ENCODE measurements around the gene AKR1C3. TPM values are rescaled to one million over a fixed set of nuclear protein-coding genes. Genes with fewer than 3 reads are reported as not detected.

The AKR1C3 gene
- total RNA-seq, 1 experiment from 2014 or later: 0.62 TPM

DNA sequence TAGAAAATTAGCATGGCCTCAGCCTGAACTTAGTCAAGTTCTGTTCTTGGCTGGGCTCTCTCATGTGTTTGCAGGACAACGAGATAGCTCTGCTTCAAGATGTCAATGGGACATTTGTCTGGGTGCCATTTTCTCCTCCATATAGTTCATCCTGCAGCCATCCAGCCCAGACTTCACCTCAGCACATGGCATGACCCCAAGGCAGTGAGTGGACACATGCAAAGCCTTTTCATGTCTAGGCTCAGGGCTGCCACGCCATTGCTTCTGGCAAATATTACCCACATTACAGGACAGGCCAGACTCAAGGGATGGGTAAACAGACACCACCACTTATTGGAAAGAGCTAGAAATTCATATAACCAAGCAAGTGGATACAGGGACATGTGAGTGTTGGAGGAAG lies 9.3 kb downstream of the AKR1C3 start:
- no peak overlapping the region for H3K27ac ChIP-seq (ENCODE audit: low read length)
- TF ChIP-seq REST (IDR thresholded peaks at IDR 0.05; ENCODE audit: insufficient read depth in 1 of 2, low read depth in 2 of 2, low read length in 1 of 2): no peak
- TF ChIP-seq SIN3A (IDR thresholded peaks at IDR 0.05; ENCODE audit: borderline replicate concordance, insufficient read depth, low read depth, low read length): no peak
- no peak for TF ChIP-seq TCF7L2 (IDR thresholded peaks at IDR 0.05; ENCODE audit: low read depth, low read length)
- TF ChIP-seq, protein P1, sequence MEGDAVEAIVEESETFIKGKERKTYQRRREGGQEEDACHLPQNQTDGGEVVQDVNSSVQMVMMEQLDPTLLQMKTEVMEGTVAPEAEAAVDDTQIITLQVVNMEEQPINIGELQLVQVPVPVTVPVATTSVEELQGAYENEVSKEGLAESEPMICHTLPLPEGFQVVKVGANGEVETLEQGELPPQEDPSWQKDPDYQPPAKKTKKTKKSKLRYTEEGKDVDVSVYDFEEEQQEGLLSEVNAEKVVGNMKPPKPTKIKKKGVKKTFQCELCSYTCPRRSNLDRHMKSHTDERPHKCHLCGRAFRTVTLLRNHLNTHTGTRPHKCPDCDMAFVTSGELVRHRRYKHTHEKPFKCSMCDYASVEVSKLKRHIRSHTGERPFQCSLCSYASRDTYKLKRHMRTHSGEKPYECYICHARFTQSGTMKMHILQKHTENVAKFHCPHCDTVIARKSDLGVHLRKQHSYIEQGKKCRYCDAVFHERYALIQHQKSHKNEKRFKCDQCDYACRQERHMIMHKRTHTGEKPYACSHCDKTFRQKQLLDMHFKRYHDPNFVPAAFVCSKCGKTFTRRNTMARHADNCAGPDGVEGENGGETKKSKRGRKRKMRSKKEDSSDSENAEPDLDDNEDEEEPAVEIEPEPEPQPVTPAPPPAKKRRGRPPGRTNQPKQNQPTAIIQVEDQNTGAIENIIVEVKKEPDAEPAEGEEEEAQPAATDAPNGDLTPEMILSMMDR (IDR thresholded peaks at IDR 0.05): no peak
- TF ChIP-seq POLR2AphosphoS5 (IDR thresholded peaks at IDR 0.05; ENCODE audit: low read depth, low read length): no peak
- intact Hi-C loops (cut with micrococcal nuclease; ENCODE audit: unreplicated experiment): no loop called here
- H3K9me3 ChIP-seq (ENCODE audit: control insufficient read depth, insufficient read depth, low read depth, low read length): no peaks in the 10 kb centered on the region
- no peaks in the 10 kb centered on the region for H3K27me3 ChIP-seq (ENCODE audit: control insufficient read depth, insufficient read depth, low read length)
- ChIA-PET CTCF (no interaction called here), POLR2A (no interaction called here)
- no peaks in the 10 kb centered on the region for H3K36me3 ChIP-seq (ENCODE audit: control insufficient read depth, insufficient read depth, low read length)
- no peak overlapping the region for H3K4me3 ChIP-seq (ENCODE audit: low read depth in 2 of 2, low read length in 2 of 2)
- in situ Hi-C loops (cut with HindIII; ENCODE audit: low pct_unique_long_range_greater_than_20kb, low sequenced_read_pairs): no loop called here
- H3K4me1 ChIP-seq (ENCODE audit: control insufficient read depth, insufficient read depth, low read length): no peaks in the 10 kb centered on the region
- no TSS peak for BruUV-seq (replicated peaks)
- DNase-seq (ENCODE audit: low read depth, low spot score) (no peak), ATAC-seq (no peak)

DNA sequence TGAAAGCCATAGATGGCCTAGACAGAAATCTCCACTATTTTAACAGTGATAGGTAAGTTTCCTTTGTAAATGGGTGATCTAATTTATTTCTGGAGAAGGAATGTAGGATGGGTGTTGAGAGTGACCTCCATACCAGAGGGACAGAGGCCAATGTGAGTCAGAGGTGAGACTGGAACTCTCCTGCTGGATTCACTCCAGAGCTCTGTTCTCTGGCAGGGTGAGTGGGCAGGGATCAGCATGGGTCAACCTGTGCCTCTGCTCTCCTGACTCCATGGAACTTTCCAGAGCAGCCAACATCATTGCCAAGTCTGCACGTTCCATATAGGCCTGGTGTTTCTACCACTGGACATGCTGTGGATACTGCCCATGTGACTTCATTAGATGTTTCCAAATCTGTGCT lies 11.4 kb downstream of the AKR1C3 start:
- H3K9me3 ChIP-seq (ENCODE audit: control insufficient read depth, insufficient read depth, low read depth, low read length): no peaks in the 10 kb centered on the region
- no peaks in the 10 kb centered on the region for H3K4me1 ChIP-seq (ENCODE audit: control insufficient read depth, insufficient read depth, low read length)
- H3K36me3 ChIP-seq (ENCODE audit: control insufficient read depth, insufficient read depth, low read length): no peaks in the 10 kb centered on the region
- ChIA-PET POLR2A (no interaction called here), CTCF (no interaction called here)
- BruUV-seq (replicated peaks): no TSS peak
- DNase-seq (ENCODE audit: low read depth, low spot score): no peak
- in situ Hi-C loops (cut with HindIII; ENCODE audit: low pct_unique_long_range_greater_than_20kb, low sequenced_read_pairs): no loop called here
- ATAC-seq: no peak
- intact Hi-C loops (cut with micrococcal nuclease; ENCODE audit: unreplicated experiment): no loop called here
- no peak overlapping the region for H3K4me3 ChIP-seq (ENCODE audit: low read depth in 2 of 2, low read length in 2 of 2)
- H3K27ac ChIP-seq (ENCODE audit: low read length): no peak overlapping the region
- no peaks in the 10 kb centered on the region for H3K27me3 ChIP-seq (ENCODE audit: control insufficient read depth, insufficient read depth, low read length)
- TF ChIP-seq, protein P1 (IDR thresholded peaks at IDR 0.05): no peak

DNA sequence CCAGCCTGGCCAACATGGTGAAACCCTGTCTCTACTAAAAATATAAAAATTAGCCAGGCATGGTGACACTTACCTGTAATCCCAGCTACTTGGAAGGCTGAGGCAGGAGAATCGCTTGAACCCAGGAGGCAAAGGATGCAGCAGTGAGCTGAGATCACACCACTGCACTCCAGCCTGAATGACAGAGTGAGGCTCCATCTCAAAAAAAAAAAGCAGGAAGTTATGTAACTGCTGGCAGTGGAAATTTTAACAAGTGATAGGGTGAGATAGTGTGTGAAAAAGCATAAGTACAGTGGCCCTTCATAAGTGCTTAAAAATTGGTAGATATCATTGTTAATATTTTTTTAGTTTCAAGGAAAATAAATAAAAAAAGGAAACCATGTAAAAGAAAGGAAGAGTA lies 12.3 kb downstream of the AKR1C3 start:
- TF ChIP-seq, protein P1 (IDR thresholded peaks at IDR 0.05): no peak
- TF ChIP-seq POLR2AphosphoS5 (IDR thresholded peaks at IDR 0.05; ENCODE audit: low read depth, low read length) (no peak), SIN3A (IDR thresholded peaks at IDR 0.05; ENCODE audit: borderline replicate concordance, insufficient read depth, low read depth, low read length) (no peak), REST (IDR thresholded peaks at IDR 0.05; ENCODE audit: insufficient read depth in 1 of 2, low read depth in 2 of 2, low read length in 1 of 2) (no peak), TCF7L2 (IDR thresholded peaks at IDR 0.05; ENCODE audit: low read depth, low read length) (no peak)
- H3K4me3 ChIP-seq (ENCODE audit: low read depth in 2 of 2, low read length in 2 of 2): no peak overlapping the region
- H3K9me3 ChIP-seq (ENCODE audit: control insufficient read depth, insufficient read depth, low read depth, low read length): no peaks in the 10 kb centered on the region
- no TSS peak for BruUV-seq (replicated peaks)
- no peak for DNase-seq (ENCODE audit: low read depth, low spot score)
- no peaks in the 10 kb centered on the region for H3K36me3 ChIP-seq (ENCODE audit: control insufficient read depth, insufficient read depth, low read length)
- no peaks in the 10 kb centered on the region for H3K27me3 ChIP-seq (ENCODE audit: control insufficient read depth, insufficient read depth, low read length)
- no peaks in the 10 kb centered on the region for H3K4me1 ChIP-seq (ENCODE audit: control insufficient read depth, insufficient read depth, low read length)
- H3K27ac ChIP-seq (ENCODE audit: low read length): no peak overlapping the region
- in situ Hi-C loops (cut with HindIII; ENCODE audit: low pct_unique_long_range_greater_than_20kb, low sequenced_read_pairs): no loop called here
- no peak for ATAC-seq
- intact Hi-C loops (cut with micrococcal nuclease; ENCODE audit: unreplicated experiment): no loop called here
- POLR2A ChIA-PET: no interaction called here
- CTCF ChIA-PET: no interaction called here

All from Panc1 (cell line).